Measurements from ENCODE around the gene GNPTG. TPM values are rescaled to one million over a fixed set of nuclear protein-coding genes. Genes with fewer than 3 reads are reported as not detected.
"Not testable (repeated sequence)": the region's sequence is repeated elsewhere in the genome, so short reads cannot be mapped to it uniquely, and the experiment has no call there.

Gene GNPTG
- total RNA-seq, 4 donors from 2014 or later: 53.7 to 84.0 (median 69.5) TPM

DNA sequence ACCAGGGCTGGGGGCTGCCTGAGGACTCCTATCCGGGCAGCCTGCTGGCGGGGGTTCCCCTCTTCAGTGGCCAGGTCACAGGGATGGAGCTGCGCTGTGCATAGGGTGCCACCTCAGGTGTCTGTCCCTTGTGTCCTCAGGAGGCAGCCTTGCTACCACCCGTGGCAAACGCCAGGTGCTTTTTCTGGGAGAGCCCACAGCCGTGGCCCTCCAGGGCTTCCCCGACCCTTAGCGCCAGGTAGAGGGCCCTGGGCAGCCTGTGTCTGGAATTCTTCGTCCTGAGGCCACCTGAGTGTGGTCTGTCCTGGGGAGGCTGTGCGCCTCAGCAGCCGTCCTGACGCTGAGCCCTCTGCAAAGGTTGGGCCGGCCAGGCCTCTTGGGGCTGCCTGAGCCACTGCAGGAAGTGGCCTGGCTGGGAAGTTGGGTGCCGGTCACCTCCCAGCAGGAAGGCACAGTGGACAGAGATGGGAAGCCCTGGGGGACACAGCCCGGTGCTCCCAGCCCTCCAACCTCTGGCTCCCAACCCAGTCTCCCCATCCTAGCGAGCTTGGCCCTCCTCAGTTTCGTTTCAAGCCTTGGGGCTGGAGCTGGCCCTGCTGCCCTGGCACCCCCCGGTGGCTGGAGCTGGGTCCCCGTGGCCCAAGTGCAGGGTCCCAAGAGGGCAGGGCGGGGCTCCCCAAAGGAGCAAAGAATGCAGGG is 25.9 kb upstream of the GNPTG start:
- peaks cover 7% of the 10 kb centered on the region for H3K27me3 ChIP-seq
- no peaks in the 10 kb centered on the region for H3K4me1 ChIP-seq
- TF ChIP-seq EP300 (IDR thresholded peaks at IDR 0.05) (no peak), POLR2A (IDR thresholded peaks at IDR 0.05) (no peak), POLR2AphosphoS5 (IDR thresholded peaks at IDR 0.05) (no peak)
- TF ChIP-seq, protein P1, sequence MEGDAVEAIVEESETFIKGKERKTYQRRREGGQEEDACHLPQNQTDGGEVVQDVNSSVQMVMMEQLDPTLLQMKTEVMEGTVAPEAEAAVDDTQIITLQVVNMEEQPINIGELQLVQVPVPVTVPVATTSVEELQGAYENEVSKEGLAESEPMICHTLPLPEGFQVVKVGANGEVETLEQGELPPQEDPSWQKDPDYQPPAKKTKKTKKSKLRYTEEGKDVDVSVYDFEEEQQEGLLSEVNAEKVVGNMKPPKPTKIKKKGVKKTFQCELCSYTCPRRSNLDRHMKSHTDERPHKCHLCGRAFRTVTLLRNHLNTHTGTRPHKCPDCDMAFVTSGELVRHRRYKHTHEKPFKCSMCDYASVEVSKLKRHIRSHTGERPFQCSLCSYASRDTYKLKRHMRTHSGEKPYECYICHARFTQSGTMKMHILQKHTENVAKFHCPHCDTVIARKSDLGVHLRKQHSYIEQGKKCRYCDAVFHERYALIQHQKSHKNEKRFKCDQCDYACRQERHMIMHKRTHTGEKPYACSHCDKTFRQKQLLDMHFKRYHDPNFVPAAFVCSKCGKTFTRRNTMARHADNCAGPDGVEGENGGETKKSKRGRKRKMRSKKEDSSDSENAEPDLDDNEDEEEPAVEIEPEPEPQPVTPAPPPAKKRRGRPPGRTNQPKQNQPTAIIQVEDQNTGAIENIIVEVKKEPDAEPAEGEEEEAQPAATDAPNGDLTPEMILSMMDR (IDR thresholded peaks at IDR 0.05): no peak
- peaks cover 53% of the 10 kb centered on the region for H3K36me3 ChIP-seq
- H3K4me3 ChIP-seq: no peak overlapping the region
- no peak for DNase-seq (ENCODE audit: low spot score in 2 of 2)
- 74% methylated on average over 13 of the region's 20 CpGs for WGBS
- H3K27ac ChIP-seq: no peak overlapping the region
- no peaks in the 10 kb centered on the region for H3K9me3 ChIP-seq

DNA sequence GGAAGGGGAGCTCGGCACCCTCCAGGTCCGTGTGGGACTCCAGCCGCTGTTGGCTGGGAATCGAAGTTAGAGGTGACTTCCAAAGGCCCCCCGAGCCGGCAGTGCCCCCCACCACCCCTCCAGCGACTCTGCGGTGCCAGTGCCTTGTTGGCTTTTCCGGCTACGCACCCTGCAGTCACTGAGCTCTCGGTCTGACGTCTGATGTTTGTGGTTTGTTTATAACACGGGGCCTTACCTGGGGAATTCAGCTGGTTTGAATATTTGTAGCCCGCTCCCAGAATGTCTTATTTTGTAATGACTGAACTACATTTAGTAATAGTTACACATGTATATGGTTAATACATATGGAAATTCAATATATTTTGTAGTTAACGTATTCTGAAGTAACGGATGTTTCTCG is 25.3 kb upstream of the GNPTG start:
- Histone ChIP-seq H3K9me3 (no peaks in the 10 kb centered on the region), H3K27ac (no peak overlapping the region), H3K4me1 (peaks cover 4% of the 10 kb centered on the region), H3K27me3 (peaks cover 13% of the 10 kb centered on the region), H3K36me3 (peaks cover 47% of the 10 kb centered on the region), H3K4me3 (no peak overlapping the region)
- DNase-seq (ENCODE audit: low spot score in 2 of 2): no peak
- TF ChIP-seq, protein P1 (IDR thresholded peaks at IDR 0.05): no peak
- TF ChIP-seq POLR2AphosphoS5 (IDR thresholded peaks at IDR 0.05) (no peak), POLR2A (IDR thresholded peaks at IDR 0.05) (no peak), EP300 (IDR thresholded peaks at IDR 0.05) (no peak)
- WGBS: 76% methylated on average over 16 of the region's 17 CpGs

DNA sequence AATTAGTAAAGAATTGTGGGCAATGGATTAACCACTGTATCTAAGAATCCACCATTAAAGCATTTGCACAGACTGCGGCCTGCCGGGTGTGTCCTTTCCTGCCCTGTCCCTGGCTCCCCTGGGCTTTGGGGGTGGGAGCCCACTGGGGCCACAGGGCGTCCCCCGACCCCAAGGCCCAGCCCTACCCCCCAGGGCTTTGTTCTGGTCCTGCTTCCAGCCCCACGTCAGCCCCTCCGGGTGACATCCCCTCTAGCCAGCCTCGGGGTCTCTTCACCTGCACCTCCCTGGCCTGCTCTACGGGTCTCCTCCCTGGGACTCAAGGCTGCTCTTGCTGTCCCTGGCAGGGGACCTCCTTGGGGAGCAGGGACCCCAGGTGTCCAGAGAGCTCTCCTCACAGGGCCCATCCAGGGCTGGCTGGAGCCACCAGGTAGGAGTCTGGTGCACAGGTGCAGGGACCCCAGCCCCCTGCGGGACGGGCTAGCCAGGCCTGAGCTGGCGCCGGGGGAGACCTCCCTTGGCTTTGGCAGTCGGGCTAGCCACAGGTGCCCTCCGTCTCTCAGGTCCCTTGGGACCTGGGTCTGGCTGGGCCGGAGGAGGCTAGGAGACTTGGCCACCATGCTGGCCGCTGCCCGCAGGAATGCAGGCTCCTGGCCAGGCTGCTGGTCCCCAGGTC is 24.6 kb upstream of the GNPTG start:
- peaks cover 11% of the 10 kb centered on the region for H3K4me1 ChIP-seq
- WGBS: 69% methylated on average over 5 of the region's 17 CpGs
- peaks cover 41% of the 10 kb centered on the region for H3K36me3 ChIP-seq
- no peaks in the 10 kb centered on the region for H3K9me3 ChIP-seq
- no peak overlapping the region for H3K27ac ChIP-seq
- no peak for DNase-seq (ENCODE audit: low spot score in 2 of 2)
- H3K4me3 ChIP-seq: no peak overlapping the region
- peaks cover 19% of the 10 kb centered on the region for H3K27me3 ChIP-seq
- TF ChIP-seq, protein P1 (IDR thresholded peaks at IDR 0.05): no peak
- TF ChIP-seq EP300 (IDR thresholded peaks at IDR 0.05) (no peak), POLR2AphosphoS5 (IDR thresholded peaks at IDR 0.05) (no peak), POLR2A (IDR thresholded peaks at IDR 0.05) (no peak)

DNA sequence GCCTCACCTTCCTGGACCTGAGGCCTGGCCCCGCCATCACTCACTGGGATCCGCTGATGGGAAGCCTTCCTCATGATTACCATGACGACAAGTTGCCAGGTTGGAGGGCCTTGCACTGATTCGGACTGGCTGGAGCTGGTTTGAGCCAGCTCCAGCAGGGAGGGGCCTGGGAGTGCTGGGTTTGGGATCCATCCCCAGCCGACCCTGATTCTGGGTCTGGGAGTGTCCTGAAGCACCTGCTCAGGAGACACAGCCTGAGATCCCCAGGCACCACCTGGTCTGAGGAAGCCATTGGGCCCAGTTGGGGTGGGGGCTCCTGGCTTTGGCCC is 24.1 kb upstream of the GNPTG start:
- no CpG with 5 or more reads among the region's 5 CpGs for WGBS

DNA sequence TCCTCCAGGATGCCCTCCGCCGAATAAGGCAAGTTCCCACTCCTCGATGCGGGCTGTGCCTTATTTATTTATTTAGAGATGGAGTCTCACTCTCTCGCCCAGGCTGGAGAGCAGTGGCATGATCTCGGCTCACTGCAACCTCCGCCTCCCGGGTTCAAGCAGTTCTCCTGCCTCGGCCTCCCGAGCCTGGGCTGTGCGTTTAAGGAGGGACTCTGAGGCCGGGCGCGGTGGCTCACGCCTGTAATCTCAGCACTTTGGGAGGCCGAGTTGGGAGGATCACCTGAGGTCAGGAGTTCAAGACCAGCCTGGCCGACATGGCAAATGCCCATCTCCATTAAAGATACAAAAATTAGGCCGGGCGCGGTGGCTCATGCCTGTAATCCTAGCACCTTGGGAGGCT is 23.6 kb upstream of the GNPTG start:
- Histone ChIP-seq H3K36me3 (peaks cover 32% of the 10 kb centered on the region), H3K4me1 (peaks cover 22% of the 10 kb centered on the region), H3K27me3 (peaks cover 28% of the 10 kb centered on the region)
- H3K4me3 ChIP-seq; H3K9me3 ChIP-seq; H3K27ac ChIP-seq; DNase-seq (ENCODE audit: low spot score in 2 of 2): not testable (repeated sequence)
- 87% methylated on average over 20 of the region's 20 CpGs for WGBS

More for the DNA sequence above, 24.1 kb upstream of the GNPTG start:
- no peak overlapping the region for H3K4me3 ChIP-seq
- no peak for DNase-seq (ENCODE audit: low spot score in 2 of 2)
- no peak for TF ChIP-seq EP300 (IDR thresholded peaks at IDR 0.05)
- no peak for TF ChIP-seq POLR2AphosphoS5 (IDR thresholded peaks at IDR 0.05)
- TF ChIP-seq, protein P1 (IDR thresholded peaks at IDR 0.05): no peak
- TF ChIP-seq POLR2A (IDR thresholded peaks at IDR 0.05): no peak
- H3K4me1 ChIP-seq: peaks cover 16% of the 10 kb centered on the region
- no peak overlapping the region for H3K27ac ChIP-seq
- H3K9me3 ChIP-seq: no peaks in the 10 kb centered on the region
- peaks cover 38% of the 10 kb centered on the region for H3K36me3 ChIP-seq
- H3K27me3 ChIP-seq: peaks cover 23% of the 10 kb centered on the region

DNA sequence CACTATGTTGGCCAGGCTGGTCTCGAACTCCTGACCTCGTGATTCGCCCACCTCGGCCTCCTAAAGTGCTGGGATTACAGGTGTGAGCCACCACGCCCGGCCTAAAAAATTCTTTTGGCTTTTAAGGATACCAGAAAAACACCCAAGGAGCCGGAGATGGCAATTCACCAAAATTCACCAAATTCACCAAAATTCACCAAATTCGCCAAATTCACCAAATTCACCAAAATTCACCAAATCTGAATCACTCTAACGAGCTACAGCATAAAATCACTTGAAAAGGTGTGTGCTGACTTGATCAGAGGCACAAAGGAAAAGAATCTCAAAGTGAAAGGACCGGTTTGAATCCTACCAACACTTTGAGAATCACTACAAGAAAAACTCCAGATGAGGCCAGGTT is 22.8 kb upstream of the GNPTG start:
- H3K36me3 ChIP-seq: peaks cover 24% of the 10 kb centered on the region
- H3K9me3 ChIP-seq; H3K27ac ChIP-seq; DNase-seq (ENCODE audit: low spot score in 2 of 2); H3K4me3 ChIP-seq: not testable (repeated sequence)
- 87% methylated on average over 10 of the region's 10 CpGs for WGBS
- H3K4me1 ChIP-seq: peaks cover 30% of the 10 kb centered on the region
- H3K27me3 ChIP-seq: peaks cover 36% of the 10 kb centered on the region
